Type B pancreatic cell (in vitro differentiated cells): ENCODE results near the gene CHCHD6. TPM values are rescaled to one million over a fixed set of nuclear protein-coding genes. Genes with fewer than 3 reads are reported as not detected.

Experiments
- DNase-seq: peaks from one replicate; pipeline ENCODE4 v3.0.0; 2021; ENCODE audit warnings: mixed read lengths; ENCODE audit not compliant: unreplicated experiment; ENCODE audit errors: extremely low spot score
- H3K27ac Mint-ChIP-seq: 2 replicates; pipeline ENCODE4 v1.8.0; 2021; ENCODE audit warnings: mild to moderate bottlenecking, mixed read lengths
- H3K27me3 Mint-ChIP-seq: 2 replicates; pipeline ENCODE4 v1.8.0; 2021; ENCODE audit warnings: mixed read lengths
- H3K36me3 Mint-ChIP-seq: 2 replicates; pipeline ENCODE4 v1.8.0; 2021; ENCODE audit warnings: mixed read lengths
- H3K4me1 Mint-ChIP-seq: one replicate; pipeline ENCODE4 v1.8.0; 2021; ENCODE audit warnings: mixed read lengths; ENCODE audit not compliant: unreplicated experiment
- H3K4me3 Mint-ChIP-seq: 2 replicates; pipeline ENCODE4 v1.8.0; 2021; ENCODE audit warnings: mild to moderate bottlenecking, mixed read lengths
- H3K9me3 Mint-ChIP-seq: 2 replicates; pipeline ENCODE4 v1.8.0; 2021; ENCODE audit warnings: mixed read lengths
- CTCF ChIP-seq: fragments of 200-600 bp; sonication (generic); conservative IDR thresholded peaks from 2 replicates; pipeline ENCODE4 v1.5.0; 2021; ENCODE audit warnings: antibody characterized with exemption, mild to moderate bottlenecking
- total RNA-seq: library from RNA; stranded (reverse); gene quantifications from 2 replicates; pipeline ENCODE4 v1.2.1, GENCODE V29; 2021; ENCODE audit warnings: low replicate concordance

The CHCHD6 gene
- total RNA-seq, 1 donor from 2014 or later = 17.5 TPM

- TF ChIP-seq CTCF = no peak
- DNase-seq = no peak
- peaks cover 29% of the 10 kb centered on the region for H3K27me3 Mint-ChIP-seq
- H3K4me3 Mint-ChIP-seq = no peak overlapping the region
- H3K9me3 Mint-ChIP-seq = peaks cover 14% of the 10 kb centered on the region
- H3K36me3 Mint-ChIP-seq = no peaks in the 10 kb centered on the region
- no peaks in the 10 kb centered on the region for H3K4me1 Mint-ChIP-seq
- H3K27ac Mint-ChIP-seq = no peak overlapping the region
These were observed 272.9 kb downstream of the CHCHD6 start for GRCh38 chr3:126976906-126977305.

- Mint-ChIP-seq H3K36me3 (no peaks in the 10 kb centered on the region), H3K4me1 (no peaks in the 10 kb centered on the region), H3K4me3 (no peak overlapping the region), H3K27ac (no peak overlapping the region), H3K9me3 (peaks cover 14% of the 10 kb centered on the region), H3K27me3 (peaks cover 29% of the 10 kb centered on the region)
- no peak for TF ChIP-seq CTCF
- DNase-seq = no peak
These were observed 273.8 kb downstream of the CHCHD6 start for GRCh38 chr3:126977821-126978220.

GRCh38 chr3:126978291-126978690 is 274.3 kb downstream of the CHCHD6 start:
- TF ChIP-seq CTCF = no peak
- no peak for DNase-seq
- Mint-ChIP-seq H3K4me3 (no peak overlapping the region), H3K9me3 (peaks cover 14% of the 10 kb centered on the region), H3K4me1 (no peaks in the 10 kb centered on the region), H3K27ac (no peak overlapping the region), H3K36me3 (no peaks in the 10 kb centered on the region), H3K27me3 (peaks cover 29% of the 10 kb centered on the region)

- no peaks in the 10 kb centered on the region for H3K4me1 Mint-ChIP-seq
These were observed 275.1 kb downstream of the CHCHD6 start for GRCh38 chr3:126979046-126979628.

GRCh38 chr3:126980266-126980811 is 276.3 kb downstream of the CHCHD6 start:
- Mint-ChIP-seq H3K4me1 (no peaks in the 10 kb centered on the region), H3K27ac (no peak overlapping the region), H3K27me3 (peaks cover 26% of the 10 kb centered on the region), H3K36me3 (no peaks in the 10 kb centered on the region), H3K9me3 (peaks cover 1% of the 10 kb centered on the region), H3K4me3 (no peak overlapping the region)
- no peak for TF ChIP-seq CTCF
- no peak for DNase-seq

More at GRCh38 chr3:126979046-126979628, 275.1 kb downstream of the CHCHD6 start:
- H3K27me3 Mint-ChIP-seq = peaks cover 28% of the 10 kb centered on the region
- no peak for TF ChIP-seq CTCF
- no peak overlapping the region for H3K27ac Mint-ChIP-seq
- H3K9me3 Mint-ChIP-seq = peaks cover 13% of the 10 kb centered on the region
- no peak for DNase-seq
- H3K4me3 Mint-ChIP-seq = no peak overlapping the region
- no peaks in the 10 kb centered on the region for H3K36me3 Mint-ChIP-seq
